Loucy (cell line): Measurements from ENCODE around the gene TNIP2.

Source experiments
- H2AFZ ChIP-seq: fragments of 200-600 bp; sonication (generic); 2 replicates; pipeline ENCODE4 v1.6.0; 2016; ENCODE audit warnings: antibody characterized with exemption, mild to moderate bottlenecking, low read length, moderate library complexity
- H3F3A ChIP-seq: fragments of 200-600 bp; 2 replicates; pipeline ENCODE4 v1.6.0; 2016; ENCODE audit warnings: antibody characterized with exemption, low read depth, mild to moderate bottlenecking
- H3K27me3 ChIP-seq: fragments of 200-600 bp; sonication (generic); 2 replicates; pipeline ENCODE4 v1.6.1; 2014; ENCODE audit warnings: low read length, mild to moderate bottlenecking; ENCODE audit not compliant: insufficient read depth, poor library complexity, severe bottlenecking
- H3K36me3 ChIP-seq: fragments of 200-600 bp; sonication (generic); 2 replicates; pipeline ENCODE4 v1.6.1; 2016; ENCODE audit warnings: low read length; ENCODE audit not compliant: insufficient read depth
- H3K4me1 ChIP-seq: fragments of 200-600 bp; sonication (generic); 2 replicates; pipeline ENCODE4 v1.5.1; 2014; ENCODE audit warnings: low read length, mild to moderate bottlenecking; ENCODE audit not compliant: insufficient read depth, poor library complexity, severe bottlenecking
- H3K4me2 ChIP-seq: fragments of 200-600 bp; sonication (generic); 2 replicates; pipeline ENCODE4 v1.6.0; 2014; ENCODE audit warnings: antibody characterized with exemption, low read length, low read depth, mild to moderate bottlenecking; ENCODE audit not compliant: poor library complexity, severe bottlenecking
- H3K4me3 ChIP-seq: fragments of 200-600 bp; sonication (generic); 2 replicates; pipeline ENCODE4 v1.5.1; 2014; ENCODE audit warnings: low read length, mild to moderate bottlenecking, mixed read lengths; ENCODE audit not compliant: poor library complexity, severe bottlenecking
- H3K79me2 ChIP-seq: fragments of 200-600 bp; sonication (generic); 2 replicates; pipeline ENCODE4 v1.6.1; 2014; ENCODE audit warnings: low read length; ENCODE audit not compliant: insufficient read depth
- H3K9ac ChIP-seq: fragments of 200-600 bp; sonication (generic); 2 replicates; pipeline ENCODE4 v1.6.0; 2014; ENCODE audit warnings: mild to moderate bottlenecking, low read depth, low read length, moderate library complexity; ENCODE audit not compliant: poor library complexity, severe bottlenecking
- H3K9me2 ChIP-seq: fragments of 200-600 bp; sonication (generic); replicated peaks from 2 replicates; pipeline ENCODE4 v1.6.1; 2016; ENCODE audit warnings: low read depth, low read length, mixed read lengths
- H3K9me3 ChIP-seq: fragments of 200-600 bp; sonication (generic); 2 replicates; pipeline ENCODE4 v1.6.1; 2014; ENCODE audit warnings: mild to moderate bottlenecking, antibody characterized with exemption, low read length, low read depth; ENCODE audit not compliant: insufficient read depth
- H4K20me1 ChIP-seq: fragments of 200-600 bp; sonication (generic); 2 replicates; pipeline ENCODE4 v1.6.0; 2014; ENCODE audit warnings: antibody characterized with exemption, low read length, mild to moderate bottlenecking; ENCODE audit not compliant: insufficient read depth, poor library complexity, severe bottlenecking
- EZH2phosphoT487 ChIP-seq: fragments of 200-600 bp; IDR thresholded peaks from 2 replicates; pipeline ENCODE4 v1.6.1; 2018; ENCODE audit warnings: antibody characterized with exemption, mild to moderate bottlenecking, moderate library complexity, borderline replicate concordance
- TF ChIP-seq, protein P1 (sequence below): fragments of 200-600 bp; sonication (generic); conservative IDR thresholded peaks from 2 replicates; pipeline ENCODE4 v1.5.1; 2014; ENCODE audit warnings: mild to moderate bottlenecking, antibody characterized with exemption, low read length

The TNIP2 gene

DNA sequence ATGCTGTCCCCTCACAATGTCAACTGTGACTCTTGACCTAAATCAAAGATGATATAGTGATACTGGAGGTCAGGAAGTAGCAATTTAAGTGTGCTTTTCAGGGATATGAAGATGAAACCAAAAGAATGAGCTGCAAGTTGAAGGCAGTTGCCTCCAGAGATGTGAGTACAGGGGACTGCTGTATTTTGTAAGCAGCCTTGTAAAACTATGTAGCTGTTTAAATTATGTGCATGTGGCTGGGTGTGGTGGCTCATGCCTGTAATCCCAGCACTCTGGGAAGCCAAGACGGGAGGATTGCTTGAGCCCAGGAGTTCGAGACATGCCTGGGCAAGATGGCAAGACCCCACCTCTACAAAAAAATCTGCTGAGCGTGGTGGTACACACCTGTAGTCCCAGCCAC lies 15.1 kb upstream of the TNIP2 start:
- no peaks in the 10 kb centered on the region for H3K79me2 ChIP-seq
- no peak overlapping the region for H3K9ac ChIP-seq
- H3K27me3 ChIP-seq, result no peaks in the 10 kb centered on the region
- no peaks in the 10 kb centered on the region for H3K36me3 ChIP-seq
- no peak overlapping the region for H2AFZ ChIP-seq
- H3K9me2 ChIP-seq, result no peaks in the 10 kb centered on the region
- peaks cover 10% of the 10 kb centered on the region for H3K4me1 ChIP-seq
- H3F3A ChIP-seq, result no peaks in the 10 kb centered on the region
- H4K20me1 ChIP-seq, result no peaks in the 10 kb centered on the region
- TF ChIP-seq EZH2phosphoT487, result no peak
- TF ChIP-seq, protein P1, sequence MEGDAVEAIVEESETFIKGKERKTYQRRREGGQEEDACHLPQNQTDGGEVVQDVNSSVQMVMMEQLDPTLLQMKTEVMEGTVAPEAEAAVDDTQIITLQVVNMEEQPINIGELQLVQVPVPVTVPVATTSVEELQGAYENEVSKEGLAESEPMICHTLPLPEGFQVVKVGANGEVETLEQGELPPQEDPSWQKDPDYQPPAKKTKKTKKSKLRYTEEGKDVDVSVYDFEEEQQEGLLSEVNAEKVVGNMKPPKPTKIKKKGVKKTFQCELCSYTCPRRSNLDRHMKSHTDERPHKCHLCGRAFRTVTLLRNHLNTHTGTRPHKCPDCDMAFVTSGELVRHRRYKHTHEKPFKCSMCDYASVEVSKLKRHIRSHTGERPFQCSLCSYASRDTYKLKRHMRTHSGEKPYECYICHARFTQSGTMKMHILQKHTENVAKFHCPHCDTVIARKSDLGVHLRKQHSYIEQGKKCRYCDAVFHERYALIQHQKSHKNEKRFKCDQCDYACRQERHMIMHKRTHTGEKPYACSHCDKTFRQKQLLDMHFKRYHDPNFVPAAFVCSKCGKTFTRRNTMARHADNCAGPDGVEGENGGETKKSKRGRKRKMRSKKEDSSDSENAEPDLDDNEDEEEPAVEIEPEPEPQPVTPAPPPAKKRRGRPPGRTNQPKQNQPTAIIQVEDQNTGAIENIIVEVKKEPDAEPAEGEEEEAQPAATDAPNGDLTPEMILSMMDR, result no peak
- no peaks in the 10 kb centered on the region for H3K9me3 ChIP-seq
- H3K4me3 ChIP-seq, result no peak overlapping the region
- H3K4me2 ChIP-seq, result peak overlapping the region; percentile 30

DNA sequence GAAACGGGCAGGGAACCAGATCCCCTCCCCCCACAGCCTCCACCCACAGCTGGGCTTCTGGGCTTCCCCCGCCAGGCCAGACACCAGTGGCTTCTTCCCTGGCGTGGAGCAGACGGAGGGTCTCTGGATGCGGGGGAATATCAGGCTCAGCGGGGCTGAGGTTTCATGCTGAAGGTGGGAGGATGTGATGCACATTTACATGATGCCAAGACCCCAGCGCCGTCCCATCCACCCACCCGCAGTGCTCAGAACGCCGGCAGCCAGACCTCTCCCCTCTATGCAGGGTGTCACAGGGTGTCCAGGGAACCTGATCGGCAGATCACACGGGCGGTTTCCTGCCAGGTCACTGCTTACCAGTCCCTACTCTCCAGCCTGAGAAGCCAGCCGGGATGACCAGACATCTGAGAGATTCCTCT lies 12.8 kb upstream of the TNIP2 start:
- Histone ChIP-seq H3K9me2 (no peaks in the 10 kb centered on the region), H3K27me3 (no peaks in the 10 kb centered on the region), H3K9ac (no peak overlapping the region), H3F3A (no peaks in the 10 kb centered on the region), H3K4me3 (no peak overlapping the region), H3K79me2 (no peaks in the 10 kb centered on the region), H3K9me3 (no peaks in the 10 kb centered on the region), H2AFZ (no peak overlapping the region), H3K36me3 (no peaks in the 10 kb centered on the region), H4K20me1 (no peaks in the 10 kb centered on the region), H3K4me1 (peaks cover 10% of the 10 kb centered on the region), H3K4me2 (no peak overlapping the region)
- TF ChIP-seq EZH2phosphoT487, result no peak
- TF ChIP-seq, protein P1, result no peak

DNA sequence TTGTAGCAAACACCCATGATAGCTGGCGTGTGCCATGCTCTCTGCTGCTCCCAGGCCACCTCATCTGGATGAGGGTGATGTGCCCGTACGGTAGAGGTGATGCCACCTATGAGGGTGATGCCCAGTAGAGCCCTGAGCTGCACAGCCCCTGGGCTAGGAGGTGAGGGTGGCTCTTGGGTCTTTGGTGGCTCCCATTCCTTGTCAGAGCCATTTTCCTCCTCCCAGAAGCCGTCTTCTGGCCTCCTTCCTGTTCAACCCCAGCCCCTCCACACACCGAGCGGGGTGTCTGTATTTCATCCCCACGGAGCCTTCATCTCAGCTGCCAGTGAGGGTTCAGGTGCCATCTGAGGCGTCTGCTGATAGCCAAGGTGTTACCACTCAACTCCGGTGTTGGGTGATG lies 12.0 kb upstream of the TNIP2 start:
- Histone ChIP-seq H3K9me2 (no peaks in the 10 kb centered on the region), H3K4me3 (no peak overlapping the region), H3K36me3 (no peaks in the 10 kb centered on the region), H3K79me2 (no peaks in the 10 kb centered on the region), H3K9ac (no peak overlapping the region), H3F3A (no peaks in the 10 kb centered on the region), H3K9me3 (no peaks in the 10 kb centered on the region), H2AFZ (no peak overlapping the region), H3K4me2 (no peak overlapping the region), H3K27me3 (no peaks in the 10 kb centered on the region), H4K20me1 (no peaks in the 10 kb centered on the region), H3K4me1 (peaks cover 10% of the 10 kb centered on the region)
- TF ChIP-seq, protein P1, result no peak
- no peak for TF ChIP-seq EZH2phosphoT487
